NCI-H1092 (cell line): Measurements from ENCODE around the gene ERV3-1.
A peak's percentile ranks its signal among the peaks of the same experiment; 100 is the strongest.
"Not testable (repeated sequence)": the region's sequence is repeated elsewhere in the genome, so short reads cannot be mapped to it uniquely, and the experiment has no call there.

Experiments used
- DNase-seq: peaks from one replicate; lab custom pipeline; 2025; lab: John Stamatoyannopoulos, UW

The ERV3-1 gene, protein sequence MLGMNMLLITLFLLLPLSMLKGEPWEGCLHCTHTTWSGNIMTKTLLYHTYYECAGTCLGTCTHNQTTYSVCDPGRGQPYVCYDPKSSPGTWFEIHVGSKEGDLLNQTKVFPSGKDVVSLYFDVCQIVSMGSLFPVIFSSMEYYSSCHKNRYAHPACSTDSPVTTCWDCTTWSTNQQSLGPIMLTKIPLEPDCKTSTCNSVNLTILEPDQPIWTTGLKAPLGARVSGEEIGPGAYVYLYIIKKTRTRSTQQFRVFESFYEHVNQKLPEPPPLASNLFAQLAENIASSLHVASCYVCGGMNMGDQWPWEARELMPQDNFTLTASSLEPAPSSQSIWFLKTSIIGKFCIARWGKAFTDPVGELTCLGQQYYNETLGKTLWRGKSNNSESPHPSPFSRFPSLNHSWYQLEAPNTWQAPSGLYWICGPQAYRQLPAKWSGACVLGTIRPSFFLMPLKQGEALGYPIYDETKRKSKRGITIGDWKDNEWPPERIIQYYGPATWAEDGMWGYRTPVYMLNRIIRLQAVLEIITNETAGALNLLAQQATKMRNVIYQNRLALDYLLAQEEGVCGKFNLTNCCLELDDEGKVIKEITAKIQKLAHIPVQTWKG

DNA sequence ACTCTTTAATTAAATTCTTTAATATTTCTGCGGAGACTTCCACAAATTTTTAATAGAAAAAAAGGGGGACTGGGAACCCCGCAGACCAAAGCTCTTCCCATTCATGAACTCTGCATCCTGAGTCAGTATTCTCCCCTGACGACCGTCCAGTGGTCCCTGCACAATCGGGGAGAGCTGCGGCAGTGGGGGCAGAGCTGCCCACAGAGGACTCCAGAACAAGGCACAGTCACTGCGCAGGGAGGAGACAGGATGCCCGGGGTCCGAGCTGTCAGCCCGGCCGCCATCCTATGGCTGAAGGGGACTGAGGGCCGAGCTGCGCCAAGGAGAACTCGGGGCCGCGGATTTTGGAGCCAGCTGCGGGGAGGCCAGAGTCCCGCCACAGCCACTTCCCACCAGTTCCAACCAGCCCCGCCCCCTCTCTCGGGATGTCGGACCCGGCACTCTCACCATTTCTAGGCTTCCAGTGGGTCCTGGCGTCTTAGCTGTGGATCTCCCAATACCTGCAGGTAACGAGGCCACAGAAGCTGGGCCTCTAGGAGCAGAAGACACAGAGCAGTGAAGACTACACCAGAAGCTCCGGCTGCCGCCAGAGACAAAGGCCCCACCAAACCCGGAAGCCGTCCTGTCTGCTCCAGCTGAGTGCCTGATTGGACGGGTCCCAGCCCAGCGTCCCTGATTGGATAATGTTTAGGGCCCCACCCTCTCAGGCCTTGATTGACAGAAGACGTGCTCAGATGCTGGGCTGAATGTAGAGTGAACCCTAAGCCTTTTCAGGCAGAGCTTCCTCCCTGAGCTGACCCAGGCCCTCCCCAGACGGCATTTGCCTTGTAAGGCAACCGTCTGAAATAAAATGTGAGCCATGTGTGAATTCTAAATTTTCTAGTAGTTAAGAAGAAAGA, at the start of gene ERV3-1:
TSS of gene ERV3-1 (minus strand) at position 594 of the 899 bp plus-strand sequence. CDS start 13,661 bp downstream, outside the sequence.
- DNase-seq = peak; percentile 98

DNA sequence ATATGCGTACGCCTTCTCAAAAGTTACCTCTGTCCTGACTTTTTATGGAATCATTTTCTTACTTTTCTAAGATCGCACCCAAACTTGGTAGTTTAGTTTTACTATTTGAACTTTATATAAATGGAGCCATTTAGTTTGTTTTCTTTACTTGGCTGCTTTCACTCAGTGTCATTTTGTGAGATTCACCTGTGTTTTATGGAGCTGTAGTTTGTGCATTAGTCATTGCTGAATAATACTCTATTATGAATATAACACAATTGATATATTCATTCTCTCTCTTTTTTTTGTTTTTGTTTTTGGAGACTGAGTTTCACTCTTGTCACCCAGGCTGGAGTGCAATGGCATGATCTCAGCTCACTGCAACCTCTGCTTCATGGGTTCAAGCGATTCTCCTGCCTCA, 49.3 kb upstream of the ERV3-1 start:
- DNase-seq = not testable (repeated sequence)

DNA sequence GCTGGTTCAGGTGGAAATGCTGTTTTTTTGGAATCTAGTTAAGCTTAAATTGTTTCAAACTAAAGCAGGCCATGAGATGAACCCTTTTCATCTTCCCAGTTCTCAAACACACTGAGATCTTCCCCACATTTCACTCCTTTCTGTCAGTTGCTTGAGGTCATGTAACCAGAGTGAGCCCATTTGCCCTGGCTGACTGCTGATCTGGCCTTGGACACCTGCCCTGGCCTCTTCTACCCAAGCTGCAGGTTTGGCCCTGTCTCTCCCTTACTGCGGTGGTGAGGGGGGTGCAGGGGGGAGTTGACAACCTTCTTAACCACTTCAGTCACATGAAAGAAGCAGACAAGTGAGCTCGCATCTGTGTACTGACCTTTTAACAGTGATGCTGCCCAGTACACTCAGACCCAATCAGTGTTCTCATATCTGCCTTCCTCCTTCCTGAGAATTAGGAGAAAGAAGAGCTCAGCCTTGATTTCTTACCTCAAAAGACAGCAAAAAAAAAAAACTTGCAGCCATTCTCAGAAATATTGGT, 48.0 kb upstream of the ERV3-1 start:
- DNase-seq = not testable (repeated sequence)

- DNase-seq = not testable (repeated sequence)
Observed at GRCh38 chr7:65051654-65052053, 45.2 kb upstream of the ERV3-1 start.

DNA sequence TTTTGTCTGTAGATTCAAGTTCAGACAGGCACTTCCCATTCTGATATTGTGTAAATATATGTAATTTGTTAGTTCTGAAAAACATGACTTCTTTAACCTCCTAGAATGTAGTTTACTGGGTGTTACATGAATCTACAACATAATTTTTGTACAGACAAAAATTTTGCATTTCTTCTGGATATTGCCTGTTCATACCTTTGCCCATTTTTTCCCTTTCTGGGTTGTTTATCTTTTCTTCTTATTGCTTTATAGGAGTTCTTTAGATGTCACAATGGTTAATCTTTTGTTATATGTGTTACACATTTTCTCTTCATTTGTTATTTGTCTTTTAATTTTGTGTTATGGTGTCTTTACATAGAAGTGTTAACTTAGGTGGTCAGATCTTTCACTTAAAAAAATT, 44.7 kb upstream of the ERV3-1 start:
- DNase-seq = not testable (repeated sequence)

- not testable (repeated sequence) for DNase-seq
Observed at GRCh38 chr7:65046329-65046728, 39.8 kb upstream of the ERV3-1 start.

GRCh38 chr7:65045589-65045988, 39.1 kb upstream of the ERV3-1 start:
- not testable (repeated sequence) for DNase-seq

DNA sequence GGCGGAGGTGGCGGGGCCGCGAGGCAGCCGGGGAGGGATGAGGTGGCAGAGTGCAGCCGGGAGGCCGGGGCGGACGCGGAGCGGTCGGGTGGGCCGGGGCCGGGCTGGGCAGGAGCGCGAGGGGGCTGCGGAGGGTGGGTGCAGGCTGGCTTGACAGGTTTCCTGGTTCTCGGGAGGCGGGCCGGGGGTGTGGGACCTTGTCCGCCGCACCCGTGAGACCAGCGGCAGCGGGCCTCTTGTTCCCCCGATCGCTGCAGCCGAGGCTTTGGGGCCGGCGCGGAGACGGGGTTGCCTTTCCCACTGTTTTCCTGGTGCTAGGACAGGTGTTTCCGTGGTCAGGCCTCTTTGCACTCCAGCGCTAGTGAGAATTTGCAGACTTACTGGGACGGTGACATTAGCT, 32.3 kb upstream of the ERV3-1 start:
- DNase-seq = peak; percentile 25

DNA sequence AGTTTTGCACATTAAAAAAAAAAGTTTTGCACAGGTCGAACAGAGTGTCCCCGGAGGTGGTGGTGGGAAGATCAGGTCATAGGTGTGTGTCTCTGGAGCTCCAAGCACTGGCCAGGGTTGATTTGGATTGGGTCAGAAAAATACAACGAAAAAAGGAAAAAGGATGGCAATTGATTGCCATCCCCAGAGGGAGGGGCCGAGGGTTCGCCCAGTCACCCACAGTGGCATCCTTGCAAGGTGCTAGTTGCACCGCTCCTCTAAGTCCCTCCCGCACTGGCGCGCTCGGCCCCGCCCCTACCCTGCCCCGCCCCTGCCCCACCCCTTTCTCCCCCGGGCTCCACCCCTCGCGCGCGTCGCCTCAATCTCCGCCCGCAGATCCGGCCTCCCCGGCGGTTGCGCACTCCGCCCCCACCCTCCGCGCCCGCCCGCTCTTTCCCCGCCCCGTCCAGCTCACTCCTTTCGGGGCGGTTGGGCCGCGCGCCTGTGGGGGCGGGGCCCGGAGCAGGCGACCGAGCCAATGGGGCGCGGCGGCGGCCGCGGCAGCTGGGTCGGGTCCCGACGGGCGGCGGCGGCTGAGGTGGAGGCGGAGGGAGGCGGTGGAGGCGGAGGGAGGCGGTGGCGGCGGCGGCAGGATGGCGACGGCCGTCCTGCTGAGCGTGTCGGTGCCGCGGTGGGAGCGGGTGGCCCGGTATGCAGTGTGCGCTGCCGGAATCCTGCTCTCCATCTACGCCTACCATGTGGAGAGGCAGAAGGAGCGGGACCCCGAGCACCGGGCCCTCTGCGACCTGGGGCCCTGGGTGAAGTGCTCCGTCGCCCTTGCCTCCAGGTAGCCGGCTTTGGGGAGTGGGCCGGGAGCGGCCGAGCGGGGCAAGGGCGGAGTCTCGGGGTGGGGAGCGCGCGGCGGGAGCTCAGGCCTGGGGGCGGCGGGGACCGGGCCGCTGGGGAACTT, 31.5 kb upstream of the ERV3-1 start:
- peak; percentile 94 for DNase-seq

DNA sequence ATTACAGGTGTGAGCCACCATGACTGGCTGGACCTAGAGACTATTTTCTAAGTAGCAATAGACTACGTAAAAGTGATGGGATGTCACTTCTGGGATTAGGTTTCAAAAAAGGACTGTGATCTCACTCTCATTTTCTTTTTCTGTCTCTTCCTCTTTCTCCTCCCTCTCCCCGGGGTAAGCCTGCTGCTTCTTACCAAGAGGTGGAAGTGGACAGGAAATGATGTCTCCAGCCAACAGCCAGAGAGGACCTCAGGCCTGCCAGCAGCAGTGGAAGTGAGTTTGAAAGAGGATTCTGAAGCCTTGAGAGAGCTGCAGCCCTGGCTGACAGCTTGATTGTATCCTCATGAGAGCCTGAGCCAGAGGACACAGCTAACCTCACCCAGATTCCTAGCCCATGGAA, 30.0 kb upstream of the ERV3-1 start:
- not testable (repeated sequence) for DNase-seq

- not testable (repeated sequence) for DNase-seq
Observed at GRCh38 chr7:65035469-65035868, 29.0 kb upstream of the ERV3-1 start.

DNA sequence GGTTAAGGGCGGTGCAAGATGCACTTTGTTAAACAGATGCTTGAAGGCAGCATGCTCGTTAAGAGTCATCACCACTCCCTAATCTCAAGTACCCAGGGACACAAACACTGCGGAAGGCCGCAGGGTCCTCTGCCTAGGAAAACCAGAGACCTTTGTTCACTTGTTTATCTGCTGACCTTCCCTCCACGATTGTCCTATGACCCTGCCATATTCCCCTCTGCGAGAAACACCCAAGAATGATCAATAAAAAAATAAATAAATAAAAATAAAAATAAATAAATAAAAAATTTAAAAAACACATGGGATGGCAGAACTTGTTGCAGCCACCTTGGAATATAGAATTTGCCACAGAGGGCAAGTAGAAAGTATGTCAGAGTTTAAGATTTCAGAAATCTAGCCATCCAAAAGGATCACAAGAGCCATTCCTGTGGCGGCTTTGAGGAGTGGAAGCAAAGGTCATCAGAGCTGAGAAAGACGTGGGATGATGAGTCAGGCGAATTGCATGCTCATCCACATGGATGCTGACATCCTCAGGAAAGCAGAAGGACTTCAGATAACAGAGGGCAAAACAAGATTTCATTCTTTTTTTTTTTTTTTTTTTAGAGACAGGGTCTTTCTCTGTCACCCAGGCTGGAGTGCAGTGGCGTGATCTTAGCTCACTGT, 27.8 kb upstream of the ERV3-1 start:
- not testable (repeated sequence) for DNase-seq

GRCh38 chr7:65033391-65033790, 26.9 kb upstream of the ERV3-1 start:
- DNase-seq = not testable (repeated sequence)

GRCh38 chr7:65025023-65025422, 18.5 kb upstream of the ERV3-1 start:
- DNase-seq = not testable (repeated sequence)

GRCh38 chr7:65020978-65021377, 14.5 kb upstream of the ERV3-1 start:
- DNase-seq = not testable (repeated sequence)

GRCh38 chr7:65009881-65010280, 3.4 kb upstream of the ERV3-1 start:
- not testable (repeated sequence) for DNase-seq

- DNase-seq = not testable (repeated sequence)
Observed at GRCh38 chr7:65009394-65009793, 2.9 kb upstream of the ERV3-1 start.

DNA sequence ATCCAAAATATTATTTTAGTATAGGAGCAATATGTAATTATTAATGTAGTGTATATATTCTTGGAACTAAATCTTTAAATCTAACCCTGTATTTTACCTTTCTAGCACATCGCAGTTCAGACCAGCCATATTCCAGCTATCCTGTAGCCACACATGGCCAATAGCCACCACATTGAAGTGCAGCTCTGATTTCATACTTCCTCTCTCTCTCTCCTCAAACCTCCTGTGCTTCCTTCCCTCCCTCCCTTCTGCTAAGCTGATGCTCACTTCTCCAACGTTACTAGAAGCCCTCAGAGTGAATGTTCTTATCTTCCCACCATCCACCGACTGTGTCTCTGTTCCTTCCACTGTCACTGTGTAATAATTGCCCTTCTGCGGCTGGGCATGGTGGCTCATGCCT, 549 bp upstream of the ERV3-1 start:
- not testable (repeated sequence) for DNase-seq

GRCh38 chr7:65004575-65004974, 1.9 kb downstream of the ERV3-1 start:
- no peak for DNase-seq

- no peak for DNase-seq
Observed at GRCh38 chr7:65002972-65003585, 3.4 kb downstream of the ERV3-1 start.
